ENCODE results near the gene PDLIM5. TPM values are rescaled to one million over a fixed set of nuclear protein-coding genes. Genes with fewer than 3 reads are reported as not detected.

The PDLIM5 gene
- total RNA-seq, 1 experiment from 2014 or later = 44.7 TPM

GRCh38 chr4:94698187-94698586 is 246.4 kb downstream of the PDLIM5 start:
- CTCF ChIA-PET = no interaction called here
- in situ Hi-C loops (cut with HindIII; ENCODE audit: low pct_unique_long_range_greater_than_20kb, low sequenced_read_pairs) (no loop called here), intact Hi-C loops (cut with micrococcal nuclease; ENCODE audit: unreplicated experiment) (no loop called here)
- no peaks in the 10 kb centered on the region for H3K36me3 ChIP-seq (ENCODE audit: control insufficient read depth, insufficient read depth, low read length)
- H3K27me3 ChIP-seq (ENCODE audit: control insufficient read depth, insufficient read depth, low read length) = no peaks in the 10 kb centered on the region
- H3K4me3 ChIP-seq (ENCODE audit: low read depth in 2 of 2, low read length in 2 of 2) = no peak overlapping the region
- DNase-seq (ENCODE audit: low read depth, low spot score) = no peak
- H3K9me3 ChIP-seq (ENCODE audit: control insufficient read depth, insufficient read depth, low read depth, low read length) = no peaks in the 10 kb centered on the region
- no peak for ATAC-seq
- H3K4me1 ChIP-seq (ENCODE audit: control insufficient read depth, insufficient read depth, low read length) = no peaks in the 10 kb centered on the region
- no peak overlapping the region for H3K27ac ChIP-seq (ENCODE audit: low read length)
- no TSS peak for BruUV-seq (replicated peaks)
- POLR2A ChIA-PET = no interaction called here
- TF ChIP-seq POLR2AphosphoS5 (IDR thresholded peaks at IDR 0.05; ENCODE audit: low read depth, low read length) = no peak
- no peak for TF ChIP-seq TCF7L2 (IDR thresholded peaks at IDR 0.05; ENCODE audit: low read depth, low read length)
- TF ChIP-seq SIN3A (IDR thresholded peaks at IDR 0.05; ENCODE audit: borderline replicate concordance, insufficient read depth, low read depth, low read length) = no peak
- TF ChIP-seq, protein P1, sequence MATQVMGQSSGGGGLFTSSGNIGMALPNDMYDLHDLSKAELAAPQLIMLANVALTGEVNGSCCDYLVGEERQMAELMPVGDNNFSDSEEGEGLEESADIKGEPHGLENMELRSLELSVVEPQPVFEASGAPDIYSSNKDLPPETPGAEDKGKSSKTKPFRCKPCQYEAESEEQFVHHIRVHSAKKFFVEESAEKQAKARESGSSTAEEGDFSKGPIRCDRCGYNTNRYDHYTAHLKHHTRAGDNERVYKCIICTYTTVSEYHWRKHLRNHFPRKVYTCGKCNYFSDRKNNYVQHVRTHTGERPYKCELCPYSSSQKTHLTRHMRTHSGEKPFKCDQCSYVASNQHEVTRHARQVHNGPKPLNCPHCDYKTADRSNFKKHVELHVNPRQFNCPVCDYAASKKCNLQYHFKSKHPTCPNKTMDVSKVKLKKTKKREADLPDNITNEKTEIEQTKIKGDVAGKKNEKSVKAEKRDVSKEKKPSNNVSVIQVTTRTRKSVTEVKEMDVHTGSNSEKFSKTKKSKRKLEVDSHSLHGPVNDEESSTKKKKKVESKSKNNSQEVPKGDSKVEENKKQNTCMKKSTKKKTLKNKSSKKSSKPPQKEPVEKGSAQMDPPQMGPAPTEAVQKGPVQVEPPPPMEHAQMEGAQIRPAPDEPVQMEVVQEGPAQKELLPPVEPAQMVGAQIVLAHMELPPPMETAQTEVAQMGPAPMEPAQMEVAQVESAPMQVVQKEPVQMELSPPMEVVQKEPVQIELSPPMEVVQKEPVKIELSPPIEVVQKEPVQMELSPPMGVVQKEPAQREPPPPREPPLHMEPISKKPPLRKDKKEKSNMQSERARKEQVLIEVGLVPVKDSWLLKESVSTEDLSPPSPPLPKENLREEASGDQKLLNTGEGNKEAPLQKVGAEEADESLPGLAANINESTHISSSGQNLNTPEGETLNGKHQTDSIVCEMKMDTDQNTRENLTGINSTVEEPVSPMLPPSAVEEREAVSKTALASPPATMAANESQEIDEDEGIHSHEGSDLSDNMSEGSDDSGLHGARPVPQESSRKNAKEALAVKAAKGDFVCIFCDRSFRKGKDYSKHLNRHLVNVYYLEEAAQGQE (IDR thresholded peaks at IDR 0.05; ENCODE audit: insufficient read depth in 1 of 2, low read depth in 2 of 2, low read length in 1 of 2) = no peak
- TF ChIP-seq CTCF (IDR thresholded peaks at IDR 0.05) = no peak

GRCh38 chr4:94700298-94700697 is 248.6 kb downstream of the PDLIM5 start:
- no peak overlapping the region for H3K4me3 ChIP-seq (ENCODE audit: low read depth in 2 of 2, low read length in 2 of 2)
- no peak for TF ChIP-seq TCF7L2 (IDR thresholded peaks at IDR 0.05; ENCODE audit: low read depth, low read length)
- no peak for TF ChIP-seq CTCF (IDR thresholded peaks at IDR 0.05)
- TF ChIP-seq POLR2AphosphoS5 (IDR thresholded peaks at IDR 0.05; ENCODE audit: low read depth, low read length) = no peak
- TF ChIP-seq, protein P1 (IDR thresholded peaks at IDR 0.05; ENCODE audit: insufficient read depth in 1 of 2, low read depth in 2 of 2, low read length in 1 of 2) = no peak
- in situ Hi-C loops (cut with HindIII; ENCODE audit: low pct_unique_long_range_greater_than_20kb, low sequenced_read_pairs) = no loop called here
- no peak for DNase-seq (ENCODE audit: low read depth, low spot score)
- POLR2A ChIA-PET = no interaction called here
- CTCF ChIA-PET = no interaction called here
- H3K4me1 ChIP-seq (ENCODE audit: control insufficient read depth, insufficient read depth, low read length) = no peaks in the 10 kb centered on the region
- no peaks in the 10 kb centered on the region for H3K9me3 ChIP-seq (ENCODE audit: control insufficient read depth, insufficient read depth, low read depth, low read length)
- H3K36me3 ChIP-seq (ENCODE audit: control insufficient read depth, insufficient read depth, low read length) = no peaks in the 10 kb centered on the region
- H3K27me3 ChIP-seq (ENCODE audit: control insufficient read depth, insufficient read depth, low read length) = no peaks in the 10 kb centered on the region
- no peak overlapping the region for H3K27ac ChIP-seq (ENCODE audit: low read length)
- no TSS peak for BruUV-seq (replicated peaks)
- no peak for ATAC-seq
- intact Hi-C loops (cut with micrococcal nuclease; ENCODE audit: unreplicated experiment) = no loop called here
